HG02970 (cell line): Measurements from ENCODE around the gene PDZD2.
"Not testable (repeated sequence)": the region's sequence is repeated elsewhere in the genome, so short reads cannot be mapped to it uniquely, and the experiment has no call there.

Experiments
- ATAC-seq: cut with Tn5 transposase; IDR thresholded peaks from one replicate; pipeline ENCODE4 v1.9.1; 2021; ENCODE audit warnings: mild to moderate bottlenecking, moderate library complexity, moderate number of reproducible peaks; ENCODE audit not compliant: unreplicated experiment, low FRiP score

The PDZD2 gene

GRCh38 chr5:32057187-32058096 lies 418.5 kb downstream of the PDZD2 start:
- no peak for ATAC-seq

- no peak for ATAC-seq
Observed at GRCh38 chr5:32058101-32058500, 419.2 kb downstream of the PDZD2 start.

GRCh38 chr5:32058997-32059396 lies 420.1 kb downstream of the PDZD2 start:
- ATAC-seq = no peak

- no peak for ATAC-seq
Observed at GRCh38 chr5:32059761-32060530, 421.0 kb downstream of the PDZD2 start.

GRCh38 chr5:32061236-32061635 lies 422.3 kb downstream of the PDZD2 start:
- no peak for ATAC-seq

GRCh38 chr5:32066448-32066847 lies 427.5 kb downstream of the PDZD2 start:
- ATAC-seq = no peak

- ATAC-seq = no peak
Observed at GRCh38 chr5:32067774-32068470, 429.0 kb downstream of the PDZD2 start.

- ATAC-seq = no peak
Observed at GRCh38 chr5:32068561-32068960, 429.6 kb downstream of the PDZD2 start.

- no peak for ATAC-seq
Observed at GRCh38 chr5:32069396-32069795, 430.5 kb downstream of the PDZD2 start.

GRCh38 chr5:32071351-32071944 lies 432.5 kb downstream of the PDZD2 start:
- no peak for ATAC-seq

GRCh38 chr5:32072054-32072453 lies 433.1 kb downstream of the PDZD2 start:
- ATAC-seq = no peak

- no peak for ATAC-seq
Observed at GRCh38 chr5:32074401-32074800, 435.5 kb downstream of the PDZD2 start.

- no peak for ATAC-seq
Observed at GRCh38 chr5:32076699-32077695, 438.1 kb downstream of the PDZD2 start.

- ATAC-seq = not testable (repeated sequence)
Observed at GRCh38 chr5:32078855-32079254, 439.9 kb downstream of the PDZD2 start.

- ATAC-seq = not testable (repeated sequence)
Observed at GRCh38 chr5:32080565-32080964, 441.6 kb downstream of the PDZD2 start.

- no peak for ATAC-seq
Observed at GRCh38 chr5:32082701-32083100, 443.8 kb downstream of the PDZD2 start.

GRCh38 chr5:32083981-32084430 lies 445.1 kb downstream of the PDZD2 start:
- ATAC-seq = no peak

- no peak for ATAC-seq
Observed at GRCh38 chr5:32087086-32088082, 448.5 kb downstream of the PDZD2 start.
